B cell (primary cell): Measurements from ENCODE around the gene IFT74. TPM values are rescaled to one million over a fixed set of nuclear protein-coding genes. Genes with fewer than 3 reads are reported as not detected.

Source experiments
- ATAC-seq: fragments of 200-7000 bp; cut with Tn5 transposase; one replicate; pipeline ENCODE4 v1.10.0; 2021; ENCODE audit warnings: low read depth, mild to moderate bottlenecking, moderate number of reproducible peaks, moderate library complexity
- CTCF ChIA-PET: fragments of 350-600 bp; sonication (Branson Sonifier 250); formaldehyde crosslinking; loops from one replicate; lab custom pipeline; 2021; ENCODE audit warnings: antibody characterized with exemption, inconsistent platforms; lab: Charles Lee
- POLR2A ChIA-PET: fragments of 350-600 bp; sonication (Branson Sonifier 250); formaldehyde crosslinking; loops from one replicate; lab custom pipeline; 2021; ENCODE audit warnings: antibody characterized with exemption; lab: Charles Lee
- DNase-seq: peaks from one replicate; pipeline ENCODE4 v3.0.0; 2013
- H2AFZ ChIP-seq: 2 replicates; pipeline ENCODE4 v1.6.1; 2012; ENCODE audit warnings: mild to moderate bottlenecking, low read depth, low read length; ENCODE audit not compliant: insufficient read depth, poor library complexity, severe bottlenecking
- H3K27ac ChIP-seq, 2 donors: 1 replicate in 1 of 2; 2 replicates in 1 of 2; pipeline ENCODE4 v1.5.1; 2012 to 2013; ENCODE audit warnings: low read length in 2 of 2, mild to moderate bottlenecking in 2 of 2, moderate library complexity in 1 of 2
- H3K27me3 ChIP-seq, 4 experiments: fragments of 200-600 bp in 1 of 4; sonication (generic) in 1 of 4; replicated peaks in 1 of 4; 1 replicate in 2 of 4; 2 replicates in 2 of 4; pipeline versions ENCODE4 v1.6.1 to v1.7.0; 2013 to 2016; ENCODE audit warnings: low read length in 3 of 4, mild to moderate bottlenecking in 2 of 4, mixed read lengths in 1 of 4, moderate library complexity in 1 of 4; ENCODE audit not compliant: insufficient read depth in 4 of 4, control insufficient read depth in 3 of 4; ENCODE audit errors: control extremely low read depth in 1 of 4
- H3K36me3 ChIP-seq, 2 experiments: replicated peaks in 1 of 2; 1 replicate in 1 of 2; 2 replicates in 1 of 2; pipeline versions ENCODE4 v1.6.1 to v1.7.1; 2013; ENCODE audit warnings: low read length in 1 of 2; ENCODE audit not compliant: insufficient read depth in 2 of 2, control insufficient read depth in 1 of 2; ENCODE audit errors: control extremely low read depth in 1 of 2, extremely low read depth in 1 of 2
- H3K4me1 ChIP-seq, 2 donors: fragments of 200-600 bp in 1 of 2; sonication (generic) in 1 of 2; 1 replicate in 1 of 2; 2 replicates in 1 of 2; pipeline versions ENCODE4 v1.5.1 to v1.6.1; 2013 to 2017; ENCODE audit warnings: low read length in 2 of 2; ENCODE audit not compliant: control insufficient read depth in 2 of 2, insufficient read depth in 2 of 2
- H3K4me2 ChIP-seq: replicated peaks from 2 replicates; pipeline ENCODE3; 2012; ENCODE audit warnings: mild to moderate bottlenecking, low read depth, low read length; ENCODE audit not compliant: poor library complexity, severe bottlenecking
- H3K4me3 ChIP-seq, 5 experiments: fragments of 200-600 bp in 1 of 5; sonication (generic) in 1 of 5; 1 replicate in 3 of 5; 2 replicates in 2 of 5; pipeline versions ENCODE4 v1.5.1 to v1.7.0; 2011 to 2016; ENCODE audit warnings: low read length in 4 of 5, mild to moderate bottlenecking in 4 of 5, low read depth in 2 of 5, control low read depth in 1 of 5, moderate library complexity in 1 of 5; ENCODE audit not compliant: insufficient read depth in 1 of 5; ENCODE audit errors: control extremely low read depth in 1 of 5, extremely low read depth in 1 of 5
- H3K79me2 ChIP-seq: fragments of 200-600 bp; sonication (generic); one replicate; pipeline ENCODE4 v1.6.0; 2016; ENCODE audit warnings: low read length; ENCODE audit not compliant: control insufficient read depth, insufficient read depth
- H3K9ac ChIP-seq: fragments of 200-600 bp; sonication (generic); 2 replicates; pipeline ENCODE4 v1.6.1; 2017; ENCODE audit warnings: mild to moderate bottlenecking, low read length, moderate library complexity
- H3K9me3 ChIP-seq, 3 donors: one replicate each; pipeline versions ENCODE4 v1.6.1 to v1.7.1; 2013; ENCODE audit warnings: low read length in 2 of 3; ENCODE audit not compliant: control insufficient read depth in 2 of 3, insufficient read depth in 1 of 3; ENCODE audit errors: control extremely low read depth in 1 of 3
- H4K20me1 ChIP-seq: 2 replicates; pipeline ENCODE4 v1.6.0; 2012; ENCODE audit warnings: mild to moderate bottlenecking, low read length; ENCODE audit not compliant: insufficient read depth, control insufficient read depth, poor library complexity, severe bottlenecking
- H3K27ac Mint-ChIP-seq: one replicate; pipeline ENCODE4 v1.8.0; 2021; ENCODE audit warnings: mixed read lengths
- H3K27me3 Mint-ChIP-seq: one replicate; pipeline ENCODE4 v1.8.0; 2021; ENCODE audit warnings: mixed read lengths
- H3K4me1 Mint-ChIP-seq: one replicate; pipeline ENCODE4 v1.8.0; 2021; ENCODE audit warnings: mixed read lengths
- H3K4me3 Mint-ChIP-seq: one replicate; pipeline ENCODE4 v1.8.0; 2021; ENCODE audit warnings: mixed read lengths
- H3K9me3 Mint-ChIP-seq: one replicate; pipeline ENCODE4 v1.8.0; 2022; ENCODE audit warnings: mixed read lengths; ENCODE audit not compliant: insufficient read depth
- CTCF ChIP-seq: fragments of 200-600 bp; IDR thresholded peaks from one replicate; pipeline ENCODE4 v1.8.0; 2022; ENCODE audit warnings: antibody characterized with exemption, mild to moderate bottlenecking
- EZH2 ChIP-seq: IDR thresholded peaks from 2 replicates; pipeline ENCODE4 v1.6.1; 2012; ENCODE audit warnings: borderline replicate concordance, low read depth, mild to moderate bottlenecking, moderate library complexity, low read length; ENCODE audit not compliant: insufficient read depth, poor library complexity, severe bottlenecking
- WGBS: methylation state at CpG from one replicate; pipeline ENCODE4 v1.1.5; 2013; ENCODE audit warnings: missing lambda C conversion rate; ENCODE audit not compliant: insufficient coverage; 5-methylcytosine and 5-hydroxymethylcytosine counted together
- intact Hi-C: fragments of 100-400 bp; cut with micrococcal nuclease; formaldehyde crosslinking; loops from one replicate; pipeline ENCODE4 v1.10.0; 2022
- polyA plus RNA-seq: library from polyadenylated mRNA; depleted of rRNA; stranded (reverse); fragments of >200 nt; gene quantifications from 2 replicates; pipeline ENCODE4 v1.2.3, GENCODE V29; 2012
- total RNA-seq, 2 donors: library from RNA; stranded (reverse); fragments of 120-200 nt in 1 of 2; gene quantifications; 1 replicate in 1 of 2; 2 replicates in 1 of 2; pipeline versions ENCODE4 v1.2.3 to v1.2.4, GENCODE V29; 2013 to 2022

Gene IFT74
- total and polyA plus RNA-seq, 2 donors (not counting 1 experiment from before 2014, with no cell fraction given) = 2.0 to 22.6 TPM

DNA sequence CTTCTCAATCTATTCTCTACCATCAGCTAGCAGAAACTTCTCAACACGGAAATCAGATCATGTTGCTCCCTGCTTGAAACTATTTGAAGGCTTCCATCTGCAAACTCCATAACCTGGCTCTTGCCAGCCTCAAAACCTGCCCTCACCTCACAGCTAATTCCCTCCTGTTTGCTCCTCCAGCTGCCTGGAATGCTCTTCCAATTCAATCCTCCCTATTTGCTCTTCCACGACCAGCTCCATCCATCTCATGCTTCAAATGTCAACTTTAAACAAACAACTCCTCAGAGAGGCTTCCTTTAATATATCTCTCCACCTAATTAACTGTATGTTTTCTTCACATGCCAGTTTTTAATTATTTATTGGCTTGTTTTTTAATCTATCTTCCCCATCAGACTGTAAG lies 10.6 kb upstream of the IFT74 start:
- peaks cover 20% of the 10 kb centered on the region in 2 donors for H3K4me1 ChIP-seq
- peak overlapping the region in 1 of 5 experiments; percentile 80 for H3K4me3 ChIP-seq
- H3K27me3 ChIP-seq = no peaks in the 10 kb centered on the region
- H3K4me1 Mint-ChIP-seq = peaks cover 54% of the 10 kb centered on the region
- no peaks in the 10 kb centered on the region for H3K9me3 Mint-ChIP-seq
- H3K9ac ChIP-seq = peak overlapping the region; percentile 95
- no peaks in the 10 kb centered on the region for H3K9me3 ChIP-seq
- H3K27ac ChIP-seq = no peak overlapping the region
- H4K20me1 ChIP-seq = peaks cover 5% of the 10 kb centered on the region
- intact Hi-C loops = no loop called here
- POLR2A ChIA-PET = no interaction called here
- H3K27me3 Mint-ChIP-seq = peaks cover 7% of the 10 kb centered on the region
- WGBS = 80% methylated on average over 2 of the region's 2 CpGs
- H3K4me3 Mint-ChIP-seq = peak overlapping the region; percentile 94
- DNase-seq (no peak), ATAC-seq (no peak)
- peaks cover 75% of the 10 kb centered on the region for H3K79me2 ChIP-seq
- TF ChIP-seq CTCF (no peak), EZH2 (no peak)
- H3K4me2 ChIP-seq = peak overlapping the region; percentile 87
- CTCF ChIA-PET = no interaction called here
- peak overlapping the region; percentile 71 for H3K27ac Mint-ChIP-seq
- H3K36me3 ChIP-seq = peaks cover 2% of the 10 kb centered on the region in 2 experiments
- no peak overlapping the region for H2AFZ ChIP-seq
